ENCODE results near the gene DACH1.

The DACH1 gene

GRCh38 chr13:71540098-71540497, 326.9 kb downstream of the DACH1 start:
- DNase-seq: no peak

GRCh38 chr13:71536201-71536600, 330.8 kb downstream of the DACH1 start:
- DNase-seq: no peak

- DNase-seq: no peak
Observed at GRCh38 chr13:71524613-71525304, 342.2 kb downstream of the DACH1 start.

DNA sequence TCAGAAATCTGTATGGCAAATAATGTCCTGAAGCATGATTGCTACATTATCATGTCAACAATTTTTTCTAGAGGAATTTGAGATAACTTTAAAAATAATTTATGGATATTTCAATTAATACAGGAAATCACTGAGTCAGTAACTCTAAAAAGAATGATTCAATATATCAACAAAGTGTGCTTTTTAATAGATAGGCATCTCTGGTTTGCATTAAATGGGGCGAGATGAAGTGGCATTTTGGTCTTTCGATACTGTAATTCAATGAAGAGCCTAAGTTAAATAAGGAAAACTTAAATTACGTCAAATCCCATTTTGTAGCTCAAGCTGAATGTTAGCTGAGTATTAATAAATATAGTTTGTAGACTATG, 342.8 kb downstream of the DACH1 start:
- no peak for DNase-seq

- DNase-seq: no peak
Observed at GRCh38 chr13:71522941-71523526, 344.0 kb downstream of the DACH1 start.

DNA sequence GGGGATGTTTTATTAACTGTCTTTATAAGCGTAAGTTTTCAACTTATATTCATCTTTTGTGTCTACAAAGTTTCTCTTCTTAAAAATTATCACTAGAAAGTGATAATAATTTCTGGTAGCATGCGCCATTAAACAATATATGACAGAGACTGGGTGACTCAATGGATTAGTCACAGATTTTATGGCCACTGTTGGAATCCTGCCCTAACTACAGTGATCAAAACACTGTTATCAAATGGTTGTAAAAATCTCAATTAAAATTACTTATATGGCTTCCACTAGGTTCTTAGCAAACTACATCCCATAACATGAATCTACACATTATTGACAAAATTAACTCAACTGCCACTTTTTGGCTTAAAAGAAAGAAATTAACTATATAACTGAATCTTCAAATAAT, 350.0 kb downstream of the DACH1 start:
- no peak for DNase-seq

- DNase-seq: no peak
Observed at GRCh38 chr13:71516521-71516920, 350.5 kb downstream of the DACH1 start.

DNA sequence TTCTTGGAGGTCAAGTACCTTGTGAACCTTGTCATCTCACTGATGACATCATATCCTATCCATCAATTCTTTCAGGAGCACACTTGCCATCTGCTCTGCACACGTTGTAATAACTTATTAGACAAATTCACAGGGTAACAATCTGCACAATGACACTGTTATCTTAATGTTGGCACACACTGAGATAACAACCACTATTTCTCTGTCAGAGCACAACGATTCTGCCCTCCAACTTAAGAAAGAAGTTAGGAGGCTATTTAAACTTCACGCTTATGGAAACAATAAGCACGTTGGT, 351.3 kb downstream of the DACH1 start:
- no peak for DNase-seq

GRCh38 chr13:71514900-71515743, 351.9 kb downstream of the DACH1 start:
- DNase-seq: no peak

- DNase-seq: no peak
Observed at GRCh38 chr13:71513411-71514033, 353.5 kb downstream of the DACH1 start.

DNA sequence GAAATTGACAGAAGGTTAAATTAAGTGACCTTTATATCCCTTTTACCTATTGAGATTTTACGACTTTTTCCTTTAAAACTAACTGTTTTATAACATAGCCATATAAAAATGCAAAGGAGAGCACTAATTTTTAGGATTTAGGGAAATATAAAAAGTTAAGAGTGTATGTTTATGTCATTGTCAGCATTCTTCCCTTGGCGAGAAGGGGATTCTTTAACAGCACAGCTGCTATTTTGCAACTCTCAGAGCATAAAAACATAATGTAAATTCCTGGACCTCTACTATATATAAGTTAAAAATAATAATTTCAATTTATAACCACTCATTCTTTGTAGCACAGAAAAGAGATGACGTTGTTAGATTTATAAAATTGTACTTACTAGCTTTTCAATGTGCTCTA, 363.2 kb downstream of the DACH1 start:
- DNase-seq: no peak

- DNase-seq: no peak
Observed at GRCh38 chr13:71499944-71500514, 367.0 kb downstream of the DACH1 start.

- no peak for DNase-seq
Observed at GRCh38 chr13:71499235-71499634, 367.8 kb downstream of the DACH1 start.

DNA sequence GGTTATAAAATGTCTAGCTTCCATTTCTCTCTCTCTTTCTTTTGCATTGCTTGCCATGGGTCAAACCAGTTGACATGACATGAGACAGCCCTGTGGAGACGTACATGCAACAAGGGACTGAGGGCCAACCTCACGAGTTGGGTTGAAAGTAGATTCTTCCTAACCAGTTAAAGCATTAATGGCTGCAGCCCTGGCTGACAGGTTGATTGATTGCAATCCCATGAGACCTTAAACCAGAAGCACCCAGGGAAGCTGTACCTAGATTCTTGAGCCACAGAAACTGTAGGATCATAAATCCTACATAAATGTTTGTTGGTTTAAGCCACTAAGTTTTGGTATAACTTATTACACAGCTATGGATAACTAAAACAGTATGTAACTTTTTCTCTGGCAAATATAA, 373.8 kb downstream of the DACH1 start:
- no peak for DNase-seq

GRCh38 chr13:71492346-71492871, 374.6 kb downstream of the DACH1 start:
- DNase-seq: no peak

GRCh38 chr13:71491010-71491409, 376.0 kb downstream of the DACH1 start:
- no peak for DNase-seq

- no peak for DNase-seq
Observed at GRCh38 chr13:71489041-71489440, 378.0 kb downstream of the DACH1 start.

DNA sequence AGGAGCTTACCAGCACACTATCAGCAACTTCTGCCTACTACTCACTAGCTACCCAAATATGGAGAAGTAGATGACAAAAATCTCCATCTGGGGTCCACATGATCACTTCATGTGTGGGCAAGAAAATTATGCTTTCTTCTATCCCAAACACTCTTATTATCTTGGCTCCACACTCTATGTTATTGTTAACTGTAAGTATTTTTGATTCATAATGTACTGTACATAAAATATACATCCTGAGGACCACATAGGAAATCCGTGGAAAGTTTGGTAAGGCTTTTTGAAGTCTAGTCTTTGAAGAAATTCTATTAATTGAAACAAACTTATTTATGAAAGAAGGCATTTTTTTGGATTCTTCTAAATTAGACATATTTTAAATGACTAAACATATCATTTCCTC, 378.8 kb downstream of the DACH1 start:
- DNase-seq: no peak

GRCh38 chr13:71485913-71486312, 381.1 kb downstream of the DACH1 start:
- no peak for DNase-seq

DNA sequence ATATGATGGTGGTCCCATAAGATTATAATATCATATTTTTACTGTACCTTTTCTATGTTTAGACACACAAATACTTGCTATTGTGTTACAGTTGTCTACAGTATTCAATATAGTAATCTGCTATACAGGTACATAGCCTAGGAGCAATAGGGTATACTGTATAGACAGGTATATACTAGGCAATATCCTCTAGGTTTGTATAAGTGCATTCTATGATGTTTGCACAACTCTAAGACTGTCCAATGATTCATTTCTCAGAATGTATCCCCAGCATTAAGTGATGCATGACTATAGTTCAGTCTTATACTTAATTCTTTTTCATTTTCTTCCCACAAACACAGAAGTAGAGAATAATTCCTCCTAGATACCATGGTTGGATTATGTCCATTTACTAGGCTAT, 383.3 kb downstream of the DACH1 start:
- no peak for DNase-seq

- DNase-seq: no peak
Observed at GRCh38 chr13:71481501-71481900, 385.5 kb downstream of the DACH1 start.

- DNase-seq: no peak
Observed at GRCh38 chr13:71481046-71481445, 386.0 kb downstream of the DACH1 start.

DNA sequence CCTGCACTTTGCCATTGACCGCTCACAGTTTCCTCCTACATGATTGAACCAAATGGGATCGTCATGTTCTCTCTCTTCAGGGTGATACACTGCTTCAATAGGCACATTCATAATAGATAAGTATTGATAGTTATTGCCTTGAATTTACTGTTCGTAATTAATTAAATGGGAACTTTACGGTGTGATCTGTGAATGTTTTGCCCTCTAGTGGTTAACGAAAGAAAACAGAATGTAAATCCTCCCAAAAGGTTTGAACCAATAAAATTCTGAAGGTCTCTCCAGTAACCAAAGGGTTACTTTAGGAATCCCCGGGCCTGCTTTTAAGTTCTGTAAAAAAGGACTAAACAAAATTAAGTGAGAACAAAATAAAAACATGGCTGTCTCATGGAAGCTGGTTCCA, 389.3 kb downstream of the DACH1 start:
- DNase-seq: no peak
